ENCODE measurements around the gene MFSD6.

DNA sequence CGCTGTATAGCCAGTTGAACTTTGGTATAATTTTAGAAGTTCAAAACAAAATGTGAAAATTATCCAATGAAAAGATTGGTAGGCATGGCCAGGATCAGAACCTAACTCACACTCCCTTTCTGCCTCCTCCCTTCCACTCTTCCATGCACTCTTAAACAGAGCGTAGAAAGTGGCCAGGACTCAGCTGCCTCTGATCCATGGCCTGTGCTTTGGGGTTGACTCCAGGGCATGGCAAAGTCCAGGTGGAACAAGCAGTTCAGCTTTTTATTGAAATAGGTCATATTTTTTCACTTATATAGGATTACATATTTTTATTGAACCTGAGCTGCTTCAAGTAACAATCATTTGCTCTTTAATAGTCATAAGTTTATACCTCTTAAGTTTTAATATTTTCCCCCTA is 38.5 kb upstream of the MFSD6 start:
- TF ChIP-seq, protein P1, sequence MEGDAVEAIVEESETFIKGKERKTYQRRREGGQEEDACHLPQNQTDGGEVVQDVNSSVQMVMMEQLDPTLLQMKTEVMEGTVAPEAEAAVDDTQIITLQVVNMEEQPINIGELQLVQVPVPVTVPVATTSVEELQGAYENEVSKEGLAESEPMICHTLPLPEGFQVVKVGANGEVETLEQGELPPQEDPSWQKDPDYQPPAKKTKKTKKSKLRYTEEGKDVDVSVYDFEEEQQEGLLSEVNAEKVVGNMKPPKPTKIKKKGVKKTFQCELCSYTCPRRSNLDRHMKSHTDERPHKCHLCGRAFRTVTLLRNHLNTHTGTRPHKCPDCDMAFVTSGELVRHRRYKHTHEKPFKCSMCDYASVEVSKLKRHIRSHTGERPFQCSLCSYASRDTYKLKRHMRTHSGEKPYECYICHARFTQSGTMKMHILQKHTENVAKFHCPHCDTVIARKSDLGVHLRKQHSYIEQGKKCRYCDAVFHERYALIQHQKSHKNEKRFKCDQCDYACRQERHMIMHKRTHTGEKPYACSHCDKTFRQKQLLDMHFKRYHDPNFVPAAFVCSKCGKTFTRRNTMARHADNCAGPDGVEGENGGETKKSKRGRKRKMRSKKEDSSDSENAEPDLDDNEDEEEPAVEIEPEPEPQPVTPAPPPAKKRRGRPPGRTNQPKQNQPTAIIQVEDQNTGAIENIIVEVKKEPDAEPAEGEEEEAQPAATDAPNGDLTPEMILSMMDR (IDR thresholded peaks at IDR 0.05), result no peak
- TF ChIP-seq POLR2A (IDR thresholded peaks at IDR 0.05), result no peak

Data from esophagus squamous epithelium (tissue), 4 donors.